Body of pancreas (tissue), 4 donors: ENCODE data around the gene CLUH. TPM values are rescaled to one million over a fixed set of nuclear protein-coding genes. Genes with fewer than 3 reads are reported as not detected.
A peak's percentile ranks its signal among the peaks of the same experiment; 100 is the strongest.

Experiments used
- ATAC-seq: fragments of 150-250 bp; one replicate; pipeline ENCODE4 v1.9.1; 2016
- DNase-seq, 4 donors: peaks; one replicate each; pipeline ENCODE4 v3.0.0-alpha.2; 2019
- H3K27ac ChIP-seq, 4 donors: fragments of 200-600 bp; sonication (generic); 1 replicate in 3 of 4; 2 replicates in 1 of 4; pipeline versions ENCODE4 v1.5.1 to v1.6.1; 2016 to 2019; ENCODE audit warnings: mild to moderate bottlenecking in 1 of 4, mixed read lengths in 1 of 4, moderate library complexity in 1 of 4
- H3K27me3 ChIP-seq, 2 donors: fragments of 200-600 bp; sonication (generic); one replicate each; pipeline ENCODE4 v1.6.0; 2016; ENCODE audit warnings: mild to moderate bottlenecking in 1 of 2
- H3K36me3 ChIP-seq, 2 donors: fragments of 200-600 bp; sonication (generic); replicated peaks in 1 of 2; 2 replicates each; pipeline ENCODE4 v1.5.1; 2016; ENCODE audit warnings: low read depth in 2 of 2; ENCODE audit not compliant: insufficient read depth in 1 of 2
- H3K4me1 ChIP-seq: fragments of 200-600 bp; sonication (generic); one replicate; pipeline ENCODE4 v1.6.0; 2016
- H3K4me3 ChIP-seq, 2 donors: fragments of 200-600 bp; sonication (generic); 1 replicate in 1 of 2; 2 replicates in 1 of 2; pipeline ENCODE4 v1.5.1; 2016 to 2019
- H3K9me3 ChIP-seq, 3 donors: fragments of 200-600 bp; sonication (generic); 1 replicate in 2 of 3; 2 replicates in 1 of 3; pipeline ENCODE4 v1.5.1; 2016
- CTCF ChIP-seq, 7 experiments: fragments of 450-650 bp in 4 of 7; fragments of 200-600 bp in 3 of 7; sonication (generic) in 3 of 7; IDR thresholded peaks; one replicate each; pipeline ENCODE4 v1.5.1; 2016 to 2019; ENCODE audit warnings: antibody characterized with exemption in 7 of 7
- POLR2A ChIP-seq, 3 donors: fragments of 450-650 bp; IDR thresholded peaks; one replicate each; pipeline ENCODE4 v1.6.1; 2016; ENCODE audit warnings: antibody characterized with exemption in 3 of 3, mild to moderate bottlenecking in 2 of 3
- WGBS, 2 donors: methylation state at CpG; one replicate each; pipeline ENCODE4 v1.1.5; 2017; 5-methylcytosine and 5-hydroxymethylcytosine counted together
- intact Hi-C: fragments of 100-400 bp; cut with DNase I; formaldehyde crosslinking; loops from one replicate; pipeline ENCODE4 v1.15.1; 2023
- total RNA-seq, 2 donors: library from RNA; depleted of rRNA; stranded (reverse); fragments of >200 nt; gene quantifications; one replicate each; pipeline ENCODE4 v1.1.0, GENCODE V29; 2016

Gene CLUH
- total RNA-seq, 2 donors from 2014 or later: 53.2 to 167 TPM

GRCh38 chr17:2751491-2751890, 39.9 kb upstream of the CLUH start:
- 71 to 83% methylated on average over 2 of the region's 2 CpGs for WGBS, 2 donors
- DNase-seq: no peak

GRCh38 chr17:2750721-2751120, 39.2 kb upstream of the CLUH start:
- ATAC-seq: no peak
- peaks cover 9% of the 10 kb centered on the region for H3K4me1 ChIP-seq
- TF ChIP-seq POLR2A (IDR thresholded peaks at IDR 0.05) (no peak), CTCF (IDR thresholded peaks at IDR 0.05) (no peak)
- no peak for DNase-seq
- intact Hi-C loops: no loop called here
- no peak overlapping the region for H3K4me3 ChIP-seq
- H3K27ac ChIP-seq: no peak overlapping the region
- no peaks in the 10 kb centered on the region for H3K36me3 ChIP-seq
- H3K9me3 ChIP-seq: no peaks in the 10 kb centered on the region
- no peaks in the 10 kb centered on the region for H3K27me3 ChIP-seq
- 78 to 100% methylated on average over 1 to 2 of the region's 2 CpGs for WGBS, 2 donors

More at GRCh38 chr17:2751491-2751890, 39.9 kb upstream of the CLUH start:
- H3K9me3 ChIP-seq: no peaks in the 10 kb centered on the region
- H3K4me1 ChIP-seq: peaks cover 15% of the 10 kb centered on the region
- no peaks in the 10 kb centered on the region for H3K27me3 ChIP-seq
- no peaks in the 10 kb centered on the region for H3K36me3 ChIP-seq
- H3K27ac ChIP-seq: no peak overlapping the region
- H3K4me3 ChIP-seq: no peak overlapping the region
- intact Hi-C loops: no loop called here
- TF ChIP-seq POLR2A (IDR thresholded peaks at IDR 0.05) (no peak), CTCF (IDR thresholded peaks at IDR 0.05) (no peak)
- no peak for ATAC-seq

- TF ChIP-seq POLR2A (IDR thresholded peaks at IDR 0.05) (no peak), CTCF (IDR thresholded peaks at IDR 0.05) (peak in 1 of 7 experiments; percentile 21)
- Histone ChIP-seq H3K27me3 (no peaks in the 10 kb centered on the region), H3K36me3 (no peaks in the 10 kb centered on the region), H3K4me1 (peaks cover 4% of the 10 kb centered on the region), H3K9me3 (no peaks in the 10 kb centered on the region), H3K4me3 (peak overlapping the region in 1 of 2 donors; percentile 5), H3K27ac (no peak overlapping the region)
- 0 to 3% methylated on average over 13 to 35 of the region's 35 CpGs for WGBS, 2 donors
- ATAC-seq: peak; percentile 94
- intact Hi-C loops: no loop called here
- DNase-seq: peak; percentile 72 to 83 (median 76)
Observed at GRCh38 chr17:2749784-2750181, 38.2 kb upstream of the CLUH start.

- intact Hi-C loops: no loop called here
- Histone ChIP-seq H3K36me3 (no peaks in the 10 kb centered on the region), H3K27ac (no peak within 1 kb of the TSS), H3K9me3 (no peaks in the 10 kb centered on the region), H3K4me1 (peaks cover 4% of the 10 kb centered on the region), H3K27me3 (no peaks in the 10 kb centered on the region), H3K4me3 (peak within 1 kb of the TSS in 1 of 2 donors; percentile 5)
- TF ChIP-seq CTCF (IDR thresholded peaks at IDR 0.05): no peak
- TF ChIP-seq POLR2A (IDR thresholded peaks at IDR 0.05): no peak
- ATAC-seq (no peak), DNase-seq (no peak)
- WGBS, 2 donors: 4 to 9% methylated on average over 8 to 56 of the region's 76 CpGs
Observed at GRCh38 chr17:2749058-2749783, 37.7 kb upstream of the CLUH start, which contains the start of gene CCDC92B. TSS of gene CCDC92B (minus strand) at chr17:2749652. CDS start at chr17:2735145, 14,507 bp downstream.
